OCI-LY7 (cell line): ENCODE measurements around the gene RNF126. TPM values are rescaled to one million over a fixed set of nuclear protein-coding genes. Genes with fewer than 3 reads are reported as not detected.

ENCODE experiments used
- BruUV-seq: library from RNA; stranded (reverse); fragments of 400-500 nt; replicated peaks from 2 replicates; lab custom pipeline; 2021; lab: Mats Ljungman, UMichigan
- CTCF ChIA-PET: fragments of 300-600 bp; sonication (Branson Sonifier 250); formaldehyde crosslinking; loops from one replicate; lab custom pipeline; 2022; ENCODE audit warnings: antibody characterized with exemption; ENCODE audit not compliant: unreplicated experiment; lab: Charles Lee
- POLR2A ChIA-PET: fragments of 300-600 bp; sonication (Branson Sonifier 250); formaldehyde crosslinking; loops from one replicate; lab custom pipeline; 2022; ENCODE audit warnings: antibody characterized with exemption; lab: Charles Lee
- DNase-seq: peaks from one replicate; pipeline ENCODE4 v3.0.0-alpha.2; 2015; ENCODE audit warnings: low spot score
- H2AFZ ChIP-seq: fragments of 200-600 bp; sonication (generic), shearing (Covaris generic); 2 replicates; pipeline ENCODE4 v1.6.1; 2014; ENCODE audit warnings: mild to moderate bottlenecking, antibody characterized with exemption, low read length, moderate library complexity
- H3K27ac ChIP-seq: fragments of 200-600 bp; sonication (generic); 2 replicates; pipeline ENCODE4 v1.5.1; 2014; ENCODE audit warnings: mixed run types, low read depth, mild to moderate bottlenecking, moderate library complexity, low read length, inconsistent platforms; ENCODE audit not compliant: poor library complexity, severe bottlenecking
- H3K36me3 ChIP-seq: fragments of 200-600 bp; sonication (generic); 2 replicates; pipeline ENCODE4 v1.6.1; 2014; ENCODE audit warnings: mild to moderate bottlenecking, antibody characterized with exemption, low read length, moderate library complexity, mixed read lengths; ENCODE audit not compliant: insufficient read depth
- H3K4me1 ChIP-seq: fragments of 200-600 bp; sonication (generic); 2 replicates; pipeline ENCODE4 v1.5.1; 2014; ENCODE audit warnings: mild to moderate bottlenecking, low read length; ENCODE audit not compliant: insufficient read depth, poor library complexity, severe bottlenecking
- H3K4me2 ChIP-seq: fragments of 200-600 bp; sonication (generic); 2 replicates; pipeline ENCODE4 v1.6.1; 2014; ENCODE audit warnings: mild to moderate bottlenecking, low read length
- H3K4me3 ChIP-seq: fragments of 200-600 bp; sonication (generic); 2 replicates; pipeline ENCODE4 v1.5.1; 2014; ENCODE audit warnings: mild to moderate bottlenecking, low read depth, low read length; ENCODE audit not compliant: poor library complexity, severe bottlenecking
- H3K79me2 ChIP-seq: fragments of 200-600 bp; sonication (generic); 2 replicates; pipeline ENCODE4 v1.6.1; 2016; ENCODE audit warnings: low read depth, mild to moderate bottlenecking, low read length, moderate library complexity, mixed read lengths; ENCODE audit not compliant: insufficient read depth
- H3K9me2 ChIP-seq: fragments of 200-600 bp; sonication (generic); 2 replicates; pipeline ENCODE4 v1.6.1; 2016; ENCODE audit warnings: mild to moderate bottlenecking, low read length, mixed read lengths; ENCODE audit not compliant: insufficient read depth
- H3K9me3 ChIP-seq: fragments of 200-600 bp; sonication (generic); 2 replicates; pipeline ENCODE4 v1.6.1; 2014; ENCODE audit warnings: mild to moderate bottlenecking, mixed run types, low read length, mixed read lengths
- H4K20me1 ChIP-seq: fragments of 200-600 bp; sonication (generic); 2 replicates; pipeline ENCODE4 v1.6.1; 2014; ENCODE audit warnings: mild to moderate bottlenecking, antibody characterized with exemption, low read length, moderate library complexity, mixed read lengths; ENCODE audit not compliant: insufficient read depth
- CTCF ChIP-seq: fragments of 200-600 bp; sonication (generic); conservative IDR thresholded peaks from 2 replicates; pipeline ENCODE4 v1.5.1; 2014; ENCODE audit warnings: mild to moderate bottlenecking, antibody characterized with exemption, low read length, moderate library complexity, mixed read lengths
- EZH2phosphoT487 ChIP-seq: fragments of 200-600 bp; sonication (generic); IDR thresholded peaks from 2 replicates; pipeline ENCODE4 v1.6.1; 2018; ENCODE audit warnings: low read depth, borderline replicate concordance, mild to moderate bottlenecking, mixed run types, antibody characterized with exemption, low read length, moderate library complexity, mixed read lengths
- intact Hi-C: fragments of 100-400 bp; cut with micrococcal nuclease; formaldehyde crosslinking; loops from one replicate; pipeline ENCODE4 v1.10.0; 2022; ENCODE audit not compliant: unreplicated experiment
- total RNA-seq, 2 experiments: library from RNA; depleted of rRNA in 1 of 2; stranded (reverse); fragments of >200 nt in 1 of 2; shearing (Covaris generic) in 1 of 2; gene quantifications; 2 replicates each; pipeline ENCODE4 v1.2.3, GENCODE V29; 2014 to 2022

RNF126 gene
- total RNA-seq, 2 experiments from 2014 or later = 98.6 to 104 TPM

GRCh38 chr19:687569-688166 lies 24.7 kb upstream of the RNF126 start:
- no peaks in the 10 kb centered on the region for H3K4me1 ChIP-seq
- no peaks in the 10 kb centered on the region for H3K9me3 ChIP-seq
- no peak overlapping the region for H3K4me3 ChIP-seq
- ChIA-PET POLR2A (no interaction called here), CTCF (no interaction called here)
- H3K36me3 ChIP-seq = no peaks in the 10 kb centered on the region
- H3K79me2 ChIP-seq = no peaks in the 10 kb centered on the region
- H2AFZ ChIP-seq = no peak overlapping the region
- BruUV-seq = no TSS peak
- TF ChIP-seq CTCF (no peak), EZH2phosphoT487 (no peak)
- no peak overlapping the region for H3K27ac ChIP-seq
- intact Hi-C loops = no loop called here
- no peaks in the 10 kb centered on the region for H4K20me1 ChIP-seq
- no peak for DNase-seq
- no peak overlapping the region for H3K4me2 ChIP-seq
- no peaks in the 10 kb centered on the region for H3K9me2 ChIP-seq

- Histone ChIP-seq H2AFZ (no peak overlapping the region), H3K79me2 (no peaks in the 10 kb centered on the region), H3K9me2 (no peaks in the 10 kb centered on the region), H3K4me1 (no peaks in the 10 kb centered on the region), H3K27ac (no peak overlapping the region), H4K20me1 (no peaks in the 10 kb centered on the region), H3K36me3 (no peaks in the 10 kb centered on the region), H3K4me3 (no peak overlapping the region), H3K4me2 (no peak overlapping the region), H3K9me3 (no peaks in the 10 kb centered on the region)
- ChIA-PET POLR2A (no interaction called here), CTCF (no interaction called here)
- BruUV-seq = no TSS peak
- no peak for DNase-seq
- no peak for TF ChIP-seq EZH2phosphoT487
- TF ChIP-seq CTCF = no peak
- intact Hi-C loops = no loop called here
Observed at GRCh38 chr19:686589-687297, 23.7 kb upstream of the RNF126 start.

GRCh38 chr19:685454-685931 lies 22.5 kb upstream of the RNF126 start:
- BruUV-seq = no TSS peak
- Histone ChIP-seq H3K27ac (no peak overlapping the region), H3K4me3 (no peak overlapping the region), H3K36me3 (no peaks in the 10 kb centered on the region), H3K9me3 (no peaks in the 10 kb centered on the region), H4K20me1 (no peaks in the 10 kb centered on the region), H3K9me2 (no peaks in the 10 kb centered on the region), H3K4me1 (peaks cover 4% of the 10 kb centered on the region), H3K79me2 (no peaks in the 10 kb centered on the region), H3K4me2 (no peak overlapping the region), H2AFZ (no peak overlapping the region)
- CTCF ChIA-PET = no interaction called here
- TF ChIP-seq EZH2phosphoT487 = no peak
- TF ChIP-seq CTCF = no peak
- intact Hi-C loops = no loop called here
- DNase-seq = no peak
- POLR2A ChIA-PET = no interaction called here
